GM23338 (cell line): ENCODE measurements around the gene NANS. TPM values are rescaled to one million over a fixed set of nuclear protein-coding genes. Genes with fewer than 3 reads are reported as not detected.
"Not testable (repeated sequence)": the region's sequence is repeated elsewhere in the genome, so short reads cannot be mapped to it uniquely, and the experiment has no call there.

ENCODE experiments used
- ATAC-seq: fragments of 200-7000 bp; cut with Tn5 transposase; 3 replicates; pipeline ENCODE4 v1.9.1; 2020
- DNase-seq: peaks from one replicate; pipeline ENCODE4 v3.0.0-alpha.2; 2015; ENCODE audit warnings: low spot score
- H2AFZ ChIP-seq: fragments of 200-600 bp; sonication (generic); 2 replicates; pipeline ENCODE4 v1.8.0; 2016; ENCODE audit warnings: antibody characterized with exemption, mild to moderate bottlenecking, moderate library complexity
- H3F3A ChIP-seq: fragments of 200-600 bp; sonication (generic); replicated peaks from 2 replicates; pipeline ENCODE4 v1.8.0; 2017; ENCODE audit warnings: antibody characterized with exemption, mixed run types, low read depth
- H3K27ac ChIP-seq: fragments of 200-600 bp; sonication (generic); 2 replicates; pipeline ENCODE4 v1.6.1; 2016; ENCODE audit warnings: low read depth
- H3K27me3 ChIP-seq: fragments of 200-600 bp; sonication (generic); 2 replicates; pipeline ENCODE4 v1.8.0; 2016; ENCODE audit warnings: mild to moderate bottlenecking, mixed run types, moderate library complexity; ENCODE audit not compliant: insufficient read depth
- H3K36me3 ChIP-seq: fragments of 200-600 bp; sonication (generic); 2 replicates; pipeline ENCODE4 v1.8.0; 2016; ENCODE audit warnings: mild to moderate bottlenecking; ENCODE audit not compliant: insufficient read depth
- H3K4me1 ChIP-seq: fragments of 200-600 bp; sonication (generic); 2 replicates; pipeline ENCODE4 v1.8.0; 2016; ENCODE audit warnings: mild to moderate bottlenecking, moderate library complexity; ENCODE audit not compliant: insufficient read depth
- H3K4me2 ChIP-seq: fragments of 200-600 bp; sonication (generic); 2 replicates; pipeline ENCODE4 v1.7.1; 2017; ENCODE audit warnings: mixed run types
- H3K4me3 ChIP-seq: fragments of 200-600 bp; sonication (generic); 2 replicates; pipeline ENCODE4 v1.6.1; 2016; ENCODE audit warnings: mixed run types
- H3K79me2 ChIP-seq: fragments of 200-600 bp; sonication (generic); replicated peaks from 2 replicates; pipeline ENCODE4 v1.8.0; 2017; ENCODE audit warnings: mild to moderate bottlenecking; ENCODE audit not compliant: insufficient read depth
- H3K9me2 ChIP-seq: fragments of 200-600 bp; sonication (generic); 2 replicates; pipeline ENCODE4 v1.8.0; 2017; ENCODE audit not compliant: insufficient read depth
- H4K20me1 ChIP-seq: fragments of 200-600 bp; sonication (generic); replicated peaks from 2 replicates; pipeline ENCODE4 v1.8.0; 2017; ENCODE audit warnings: mild to moderate bottlenecking; ENCODE audit not compliant: insufficient read depth
- H3K27ac Mint-ChIP-seq: 2 replicates; pipeline ENCODE4 v1.8.0; 2020; ENCODE audit warnings: inconsistent platforms, mild to moderate bottlenecking, moderate library complexity, mixed read lengths
- H3K27me3 Mint-ChIP-seq: 3 replicates; pipeline ENCODE4 v1.8.0; 2022; ENCODE audit warnings: low read depth, mild to moderate bottlenecking, moderate library complexity, mixed read lengths, inconsistent platforms; ENCODE audit not compliant: insufficient read depth, poor library complexity
- H3K36me3 Mint-ChIP-seq: 3 replicates; pipeline ENCODE4 v1.8.0; 2021; ENCODE audit warnings: low read depth, mild to moderate bottlenecking, inconsistent platforms, moderate library complexity, mixed read lengths
- H3K4me1 Mint-ChIP-seq: 3 replicates; pipeline ENCODE4 v1.8.0; 2020; ENCODE audit warnings: mild to moderate bottlenecking, inconsistent platforms, mixed read lengths
- H3K4me3 Mint-ChIP-seq: 3 replicates; pipeline ENCODE4 v1.8.0; 2021; ENCODE audit warnings: moderate library complexity, mild to moderate bottlenecking, inconsistent platforms, mixed read lengths
- H3K9me3 Mint-ChIP-seq: 3 replicates; pipeline ENCODE4 v1.8.0; 2020; ENCODE audit warnings: moderate library complexity, mild to moderate bottlenecking, inconsistent platforms, mixed read lengths
- EZH2 ChIP-seq: fragments of 200-600 bp; sonication (generic); IDR thresholded peaks from one replicate; pipeline ENCODE4 v1.8.0; 2017; ENCODE audit warnings: antibody characterized with exemption, mild to moderate bottlenecking, low read depth; ENCODE audit not compliant: unreplicated experiment
- EZH2phosphoT487 ChIP-seq: fragments of 200-600 bp; sonication (generic); IDR thresholded peaks from one replicate; pipeline ENCODE4 v1.8.1; 2018; ENCODE audit warnings: antibody characterized with exemption; ENCODE audit not compliant: unreplicated experiment
- JUNB ChIP-seq: IDR thresholded peaks from one replicate; pipeline ENCODE4 v1.6.1; 2016; ENCODE audit warnings: antibody characterized with exemption; ENCODE audit not compliant: unreplicated experiment
- NANOG ChIP-seq: IDR thresholded peaks from 2 replicates; pipeline ENCODE4 v1.6.1; 2016; ENCODE audit warnings: antibody characterized with exemption, borderline replicate concordance
- POLR2AphosphoS5 ChIP-seq: IDR thresholded peaks from 2 replicates; pipeline ENCODE4 v1.6.1; 2016; ENCODE audit warnings: antibody characterized with exemption, low read depth
- STAT1 ChIP-seq: IDR thresholded peaks from one replicate; pipeline ENCODE4 v1.6.1; 2016; ENCODE audit warnings: antibody characterized with exemption; ENCODE audit not compliant: unreplicated experiment
- ZNF114 ChIP-seq: fragments of 250-450 bp; sonication (Bioruptor Pico); IDR thresholded peaks from 2 replicates; pipeline ENCODE4 v1.5.0; 2020; ENCODE audit warnings: mild to moderate bottlenecking, moderate library complexity
- ZNF331 ChIP-seq: fragments of 250-450 bp; sonication (Bioruptor Pico); IDR thresholded peaks from 2 replicates; pipeline ENCODE4 v1.5.0; 2020; ENCODE audit warnings: low read depth, mild to moderate bottlenecking, moderate library complexity
- polyA plus RNA-seq: library from polyadenylated mRNA; unstranded; fragments of >200 nt; fragmentation: Nextera tagmentation; extraction: Ambion mirVana; gene quantifications from 2 replicates; pipeline ENCODE4 v1.2.1, GENCODE V29; 2016
- total RNA-seq: library from RNA; depleted of rRNA; stranded (reverse); fragments of >200 nt; shearing (Covaris generic); gene quantifications from 2 replicates; pipeline ENCODE4 v1.2.3, GENCODE V29; 2014
- TF ChIP-seq, protein P1 (sequence below), 2 experiments: fragments of 200-600 bp in 1 of 2; sonication (generic) in 1 of 2; conservative IDR thresholded peaks; 2 replicates each; pipeline versions ENCODE4 v1.5.1 to v1.6.1; 2016 to 2017; ENCODE audit warnings: antibody characterized with exemption in 2 of 2, low read depth in 2 of 2, mild to moderate bottlenecking in 2 of 2, moderate library complexity in 1 of 2
- TF ChIP-seq, protein P2 (sequence below): IDR thresholded peaks from one replicate; pipeline ENCODE4 v1.6.1; 2018; ENCODE audit warnings: antibody characterized with exemption; ENCODE audit not compliant: unreplicated experiment
- TF ChIP-seq, protein P3 (sequence below): IDR thresholded peaks from 2 replicates; pipeline ENCODE4 v1.6.1; 2016; ENCODE audit warnings: antibody characterized with exemption

Gene NANS
- total and polyA plus RNA-seq, 2 experiments from 2014 or later, result 67.3 to 77.4 TPM

DNA sequence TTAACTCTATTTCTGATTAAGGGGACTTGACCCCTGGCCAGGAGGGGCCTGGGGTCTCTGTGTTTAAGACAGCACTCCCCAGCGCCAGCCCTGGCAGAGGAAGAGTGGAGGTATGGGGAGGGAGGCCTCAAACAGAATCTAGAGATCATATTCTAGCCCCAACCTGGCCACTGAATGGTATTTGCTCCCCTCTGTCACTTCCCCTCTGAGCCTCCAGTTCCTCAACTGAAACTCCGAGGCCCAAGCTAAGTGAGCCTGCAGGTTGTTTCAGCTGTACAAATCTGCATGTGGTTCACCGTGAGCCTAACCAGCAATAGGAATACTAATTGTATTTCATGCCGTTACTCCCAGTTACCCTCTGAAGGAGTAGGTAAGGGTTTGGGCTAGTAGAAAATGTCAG, 37.4 kb upstream of the NANS start:
- DNase-seq (no peak), ATAC-seq (no peak)
- no peak overlapping the region for H3K4me3 Mint-ChIP-seq
- no peaks in the 10 kb centered on the region for H3K27me3 ChIP-seq
- H3K9me3 Mint-ChIP-seq, result no peaks in the 10 kb centered on the region
- no peak overlapping the region for H3K27ac Mint-ChIP-seq
- H2AFZ ChIP-seq, result no peak overlapping the region
- no peak overlapping the region for H3K4me2 ChIP-seq
- H3K27me3 Mint-ChIP-seq, result peaks cover 4% of the 10 kb centered on the region
- H3K36me3 Mint-ChIP-seq, result peaks cover 30% of the 10 kb centered on the region
- H3K4me1 Mint-ChIP-seq, result no peaks in the 10 kb centered on the region
- H3K4me1 ChIP-seq, result no peaks in the 10 kb centered on the region
- no peaks in the 10 kb centered on the region for H3K79me2 ChIP-seq
- H3K36me3 ChIP-seq, result peaks cover 14% of the 10 kb centered on the region; the same call in 1 of the 2 replicates
- TF ChIP-seq POLR2AphosphoS5, result no peak
- TF ChIP-seq, protein P1, sequence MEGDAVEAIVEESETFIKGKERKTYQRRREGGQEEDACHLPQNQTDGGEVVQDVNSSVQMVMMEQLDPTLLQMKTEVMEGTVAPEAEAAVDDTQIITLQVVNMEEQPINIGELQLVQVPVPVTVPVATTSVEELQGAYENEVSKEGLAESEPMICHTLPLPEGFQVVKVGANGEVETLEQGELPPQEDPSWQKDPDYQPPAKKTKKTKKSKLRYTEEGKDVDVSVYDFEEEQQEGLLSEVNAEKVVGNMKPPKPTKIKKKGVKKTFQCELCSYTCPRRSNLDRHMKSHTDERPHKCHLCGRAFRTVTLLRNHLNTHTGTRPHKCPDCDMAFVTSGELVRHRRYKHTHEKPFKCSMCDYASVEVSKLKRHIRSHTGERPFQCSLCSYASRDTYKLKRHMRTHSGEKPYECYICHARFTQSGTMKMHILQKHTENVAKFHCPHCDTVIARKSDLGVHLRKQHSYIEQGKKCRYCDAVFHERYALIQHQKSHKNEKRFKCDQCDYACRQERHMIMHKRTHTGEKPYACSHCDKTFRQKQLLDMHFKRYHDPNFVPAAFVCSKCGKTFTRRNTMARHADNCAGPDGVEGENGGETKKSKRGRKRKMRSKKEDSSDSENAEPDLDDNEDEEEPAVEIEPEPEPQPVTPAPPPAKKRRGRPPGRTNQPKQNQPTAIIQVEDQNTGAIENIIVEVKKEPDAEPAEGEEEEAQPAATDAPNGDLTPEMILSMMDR (conservative IDR thresholded peaks at IDR 0.05; ENCODE audit: low read depth in 2 of 2), result no peak
- TF ChIP-seq, protein P2, sequence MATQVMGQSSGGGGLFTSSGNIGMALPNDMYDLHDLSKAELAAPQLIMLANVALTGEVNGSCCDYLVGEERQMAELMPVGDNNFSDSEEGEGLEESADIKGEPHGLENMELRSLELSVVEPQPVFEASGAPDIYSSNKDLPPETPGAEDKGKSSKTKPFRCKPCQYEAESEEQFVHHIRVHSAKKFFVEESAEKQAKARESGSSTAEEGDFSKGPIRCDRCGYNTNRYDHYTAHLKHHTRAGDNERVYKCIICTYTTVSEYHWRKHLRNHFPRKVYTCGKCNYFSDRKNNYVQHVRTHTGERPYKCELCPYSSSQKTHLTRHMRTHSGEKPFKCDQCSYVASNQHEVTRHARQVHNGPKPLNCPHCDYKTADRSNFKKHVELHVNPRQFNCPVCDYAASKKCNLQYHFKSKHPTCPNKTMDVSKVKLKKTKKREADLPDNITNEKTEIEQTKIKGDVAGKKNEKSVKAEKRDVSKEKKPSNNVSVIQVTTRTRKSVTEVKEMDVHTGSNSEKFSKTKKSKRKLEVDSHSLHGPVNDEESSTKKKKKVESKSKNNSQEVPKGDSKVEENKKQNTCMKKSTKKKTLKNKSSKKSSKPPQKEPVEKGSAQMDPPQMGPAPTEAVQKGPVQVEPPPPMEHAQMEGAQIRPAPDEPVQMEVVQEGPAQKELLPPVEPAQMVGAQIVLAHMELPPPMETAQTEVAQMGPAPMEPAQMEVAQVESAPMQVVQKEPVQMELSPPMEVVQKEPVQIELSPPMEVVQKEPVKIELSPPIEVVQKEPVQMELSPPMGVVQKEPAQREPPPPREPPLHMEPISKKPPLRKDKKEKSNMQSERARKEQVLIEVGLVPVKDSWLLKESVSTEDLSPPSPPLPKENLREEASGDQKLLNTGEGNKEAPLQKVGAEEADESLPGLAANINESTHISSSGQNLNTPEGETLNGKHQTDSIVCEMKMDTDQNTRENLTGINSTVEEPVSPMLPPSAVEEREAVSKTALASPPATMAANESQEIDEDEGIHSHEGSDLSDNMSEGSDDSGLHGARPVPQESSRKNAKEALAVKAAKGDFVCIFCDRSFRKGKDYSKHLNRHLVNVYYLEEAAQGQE, result no peak
- TF ChIP-seq NANOG, result no peak
- TF ChIP-seq ZNF114 (CRISPR knock-in tag), result no peak
- TF ChIP-seq ZNF331 (CRISPR knock-in tag), result no peak
- no peak for TF ChIP-seq EZH2
- no peak for TF ChIP-seq EZH2phosphoT487
- no peak for TF ChIP-seq JUNB
- TF ChIP-seq STAT1, result no peak
- TF ChIP-seq, protein P3, sequence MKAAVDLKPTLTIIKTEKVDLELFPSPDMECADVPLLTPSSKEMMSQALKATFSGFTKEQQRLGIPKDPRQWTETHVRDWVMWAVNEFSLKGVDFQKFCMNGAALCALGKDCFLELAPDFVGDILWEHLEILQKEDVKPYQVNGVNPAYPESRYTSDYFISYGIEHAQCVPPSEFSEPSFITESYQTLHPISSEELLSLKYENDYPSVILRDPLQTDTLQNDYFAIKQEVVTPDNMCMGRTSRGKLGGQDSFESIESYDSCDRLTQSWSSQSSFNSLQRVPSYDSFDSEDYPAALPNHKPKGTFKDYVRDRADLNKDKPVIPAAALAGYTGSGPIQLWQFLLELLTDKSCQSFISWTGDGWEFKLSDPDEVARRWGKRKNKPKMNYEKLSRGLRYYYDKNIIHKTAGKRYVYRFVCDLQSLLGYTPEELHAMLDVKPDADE, result no peak
- H3K27ac ChIP-seq, result no peak overlapping the region
- H3K9me2 ChIP-seq, result no peaks in the 10 kb centered on the region
- H3F3A ChIP-seq, result no peaks in the 10 kb centered on the region
- no peak overlapping the region for H3K4me3 ChIP-seq
- H4K20me1 ChIP-seq, result no peaks in the 10 kb centered on the region; the same call in 1 of the 2 replicates

DNA sequence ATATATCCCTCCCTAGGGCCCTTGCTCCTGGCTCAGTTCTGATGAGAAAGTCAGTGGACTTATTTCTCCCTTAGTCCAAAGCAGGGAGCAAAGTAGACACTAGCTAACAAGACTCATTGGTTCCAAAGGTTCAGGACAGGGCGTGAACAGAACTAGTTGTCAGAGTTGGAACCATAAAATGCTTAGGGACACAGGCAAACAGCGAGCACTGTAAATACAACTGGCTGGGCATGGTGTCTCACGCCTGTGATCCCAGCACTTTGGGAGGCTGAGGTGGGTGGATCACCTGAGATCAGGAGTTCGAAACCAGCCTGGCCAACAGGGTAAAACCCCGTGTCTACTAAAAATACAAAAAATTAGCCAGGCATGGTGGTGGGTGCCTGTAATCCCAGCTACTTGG, 36.7 kb upstream of the NANS start:
- not testable (repeated sequence) for H3K4me3 ChIP-seq, H3K4me2 ChIP-seq, H3K4me1 Mint-ChIP-seq, H3K9me2 ChIP-seq, H3K79me2 ChIP-seq, H3K4me3 Mint-ChIP-seq, H4K20me1 ChIP-seq, DNase-seq, H3K27ac ChIP-seq, H3K27ac Mint-ChIP-seq, H3F3A ChIP-seq, H3K27me3 Mint-ChIP-seq, H2AFZ ChIP-seq, H3K27me3 ChIP-seq, H3K36me3 ChIP-seq, ATAC-seq, H3K4me1 ChIP-seq, H3K9me3 Mint-ChIP-seq
- peaks cover 25% of the 10 kb centered on the region for H3K36me3 Mint-ChIP-seq
